Heart left ventricle (tissue), 13 donors: Measurements from ENCODE around the gene RNF17.

ENCODE experiments used
- POLR2A ChIP-seq, 2 donors: fragments of 450-650 bp; IDR thresholded peaks; one replicate each; pipeline ENCODE4 v1.6.1; 2017; ENCODE audit warnings: antibody characterized with exemption in 2 of 2, mild to moderate bottlenecking in 2 of 2, moderate library complexity in 2 of 2
- TF ChIP-seq, protein P1 (sequence below), 12 donors: fragments of 200-600 bp; sonication (generic) in 4 of 12; IDR thresholded peaks; one replicate each; pipeline versions ENCODE4 v1.5.0 to v1.8.0; 2018 to 2022; ENCODE audit warnings: antibody characterized with exemption in 12 of 12, mild to moderate bottlenecking in 5 of 12
- donor health status: ischemic (EF 13 %, LVEDD 7.1; RV severe dilation, severe dysfunction).
- donor health status: DM: no; HTN: yes; CAD: no.
- donor health status: DM: no; HTN: no; CAD: no.
- donor health status: ischemic (EF 25% LVEDD 6.9; RV normal size, moderate dysfunction).
- donor health status: ischemic (EF 25% LVEDD 5.7; RV mildly dilated, moderate dysfunction).
- donor health status: ischemic (EF 35%, LVEDD 5.7; RV mildly dilated, moderate dysfunction).
- donor health status: nonischemic (EF 11% LVEDD 7.7; RV severe dilation, severe dysfunction).
- donor health status: DM: yes; HTN: yes; CAD: no.
- donor health status: PGD.
- donor health status: ischemic (EF 29% LVEDD 5.4; RV normal size, mild dysfunction).
- donor health status: nonischemic (EF 23%, LVEDD 6.1; RV moderate dilation, normal function).

DNA sequence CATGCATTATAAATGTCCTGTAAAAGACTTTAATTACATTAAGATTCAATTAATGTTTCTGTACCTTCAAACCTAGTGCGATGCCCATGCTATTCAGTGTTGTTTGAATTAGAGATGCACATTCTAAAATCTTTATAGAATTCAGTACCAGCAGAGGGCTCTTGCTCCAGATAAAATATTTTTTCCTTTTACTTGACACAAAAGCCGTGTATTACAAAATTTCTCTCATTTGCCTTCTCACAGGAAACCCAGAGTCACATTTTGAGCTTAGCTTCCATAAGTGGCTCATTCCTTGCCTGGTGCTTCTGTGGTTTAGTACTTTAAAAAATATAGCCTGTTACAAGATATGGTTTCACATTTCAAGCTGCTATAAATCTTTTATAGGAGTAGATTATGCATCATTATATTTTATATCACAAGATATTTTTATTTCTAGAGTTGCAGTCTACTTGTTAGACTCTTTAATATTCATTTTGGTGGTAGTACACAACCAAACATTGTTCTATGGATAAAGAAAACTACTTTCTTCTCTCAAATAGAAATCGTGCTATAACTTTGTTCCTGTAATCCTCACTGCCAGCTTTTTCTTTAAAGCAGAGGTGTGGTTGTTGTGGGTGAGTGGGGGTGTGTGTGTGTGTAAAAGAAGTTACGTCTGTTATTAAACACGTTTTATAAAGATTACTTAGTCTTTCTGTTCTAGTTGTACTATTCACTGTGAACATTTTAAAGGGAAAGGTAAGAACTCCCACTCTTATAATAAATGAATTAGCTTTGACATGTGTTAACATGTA, 101.4 kb downstream of the RNF17 start:
- TF ChIP-seq, protein P1, sequence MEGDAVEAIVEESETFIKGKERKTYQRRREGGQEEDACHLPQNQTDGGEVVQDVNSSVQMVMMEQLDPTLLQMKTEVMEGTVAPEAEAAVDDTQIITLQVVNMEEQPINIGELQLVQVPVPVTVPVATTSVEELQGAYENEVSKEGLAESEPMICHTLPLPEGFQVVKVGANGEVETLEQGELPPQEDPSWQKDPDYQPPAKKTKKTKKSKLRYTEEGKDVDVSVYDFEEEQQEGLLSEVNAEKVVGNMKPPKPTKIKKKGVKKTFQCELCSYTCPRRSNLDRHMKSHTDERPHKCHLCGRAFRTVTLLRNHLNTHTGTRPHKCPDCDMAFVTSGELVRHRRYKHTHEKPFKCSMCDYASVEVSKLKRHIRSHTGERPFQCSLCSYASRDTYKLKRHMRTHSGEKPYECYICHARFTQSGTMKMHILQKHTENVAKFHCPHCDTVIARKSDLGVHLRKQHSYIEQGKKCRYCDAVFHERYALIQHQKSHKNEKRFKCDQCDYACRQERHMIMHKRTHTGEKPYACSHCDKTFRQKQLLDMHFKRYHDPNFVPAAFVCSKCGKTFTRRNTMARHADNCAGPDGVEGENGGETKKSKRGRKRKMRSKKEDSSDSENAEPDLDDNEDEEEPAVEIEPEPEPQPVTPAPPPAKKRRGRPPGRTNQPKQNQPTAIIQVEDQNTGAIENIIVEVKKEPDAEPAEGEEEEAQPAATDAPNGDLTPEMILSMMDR (IDR thresholded peaks at IDR 0.05): peak in 4 of 12 donors; percentile 9 to 29 (median 20)
- TF ChIP-seq POLR2A (IDR thresholded peaks at IDR 0.05): no peak
